Natural killer cell (primary cell): Measurements from ENCODE around the gene TNFSF8. TPM values are rescaled to one million over a fixed set of nuclear protein-coding genes. Genes with fewer than 3 reads are reported as not detected.

Experiments
- ATAC-seq, 3 donors: fragments of 150-1000 bp in 2 of 3; fragments of 200-7000 bp in 1 of 3; cut with Tn5 transposase; 1 replicate in 1 of 3; 2 replicates in 2 of 3; pipeline ENCODE4 v1.10.0; 2021; ENCODE audit warnings: mild to moderate bottlenecking in 2 of 3, moderate library complexity in 2 of 3
- DNase-seq, 2 donors: peaks; one replicate each; pipeline versions ENCODE4 v3.0.0 to v3.0.0-alpha.2; 2013 to 2021; ENCODE audit warnings: mixed read lengths in 1 of 2
- H3K27ac ChIP-seq: one replicate; pipeline ENCODE4 v1.5.1; 2013; ENCODE audit warnings: mild to moderate bottlenecking, low read length
- H3K27me3 ChIP-seq: one replicate; pipeline ENCODE4 v1.6.1; 2013; ENCODE audit warnings: low read length; ENCODE audit not compliant: control insufficient read depth, insufficient read depth
- H3K36me3 ChIP-seq: one replicate; pipeline ENCODE4 v1.6.1; 2013; ENCODE audit warnings: low read length; ENCODE audit not compliant: control insufficient read depth, insufficient read depth
- H3K4me1 ChIP-seq: one replicate; pipeline ENCODE4 v1.6.1; 2013; ENCODE audit warnings: low read length; ENCODE audit not compliant: control insufficient read depth, insufficient read depth
- H3K4me3 ChIP-seq: one replicate; pipeline ENCODE4 v1.5.1; 2013; ENCODE audit warnings: low read length
- H3K9me3 ChIP-seq: one replicate; pipeline ENCODE4 v1.6.1; 2013; ENCODE audit warnings: low read length; ENCODE audit not compliant: control insufficient read depth, insufficient read depth
- H3K27ac Mint-ChIP-seq, 2 donors: one replicate each; pipeline ENCODE4 v1.8.0; 2022; ENCODE audit warnings: mild to moderate bottlenecking in 2 of 2, mixed read lengths in 2 of 2, moderate library complexity in 1 of 2
- H3K27me3 Mint-ChIP-seq, 2 donors: one replicate each; pipeline ENCODE4 v1.8.0; 2022; ENCODE audit warnings: low read depth in 2 of 2, mixed read lengths in 2 of 2
- H3K36me3 Mint-ChIP-seq: one replicate; pipeline ENCODE4 v1.8.0; 2022; ENCODE audit warnings: mixed read lengths
- H3K4me1 Mint-ChIP-seq, 2 donors: one replicate each; pipeline ENCODE4 v1.8.0; 2022; ENCODE audit warnings: mixed read lengths in 2 of 2
- H3K4me3 Mint-ChIP-seq: one replicate; pipeline ENCODE4 v1.8.0; 2022; ENCODE audit warnings: mild to moderate bottlenecking, moderate library complexity, mixed read lengths
- H3K9me3 Mint-ChIP-seq, 2 donors: one replicate each; pipeline ENCODE4 v1.8.0; 2022; ENCODE audit warnings: mixed read lengths in 2 of 2
- CTCF ChIP-seq: fragments of 200-600 bp; IDR thresholded peaks from one replicate; pipeline ENCODE4 v1.8.0; 2022; ENCODE audit warnings: antibody characterized with exemption
- WGBS: methylation state at CpG from one replicate; pipeline ENCODE4 v1.1.7; 2013; ENCODE audit warnings: missing lambda C conversion rate; ENCODE audit not compliant: insufficient coverage; 5-methylcytosine and 5-hydroxymethylcytosine counted together
- intact Hi-C: fragments of 100-400 bp; cut with micrococcal nuclease; formaldehyde crosslinking; loops from one replicate; pipeline ENCODE4 v1.14.2; 2022
- total RNA-seq, 4 donors: library from RNA; stranded (reverse); fragments of 120-200 nt in 1 of 4; gene quantifications; one replicate each; pipeline versions ENCODE4 v1.2.3 to v1.2.4, GENCODE V29; 2013 to 2022

The TNFSF8 gene
- total RNA-seq, 3 donors from 2014 or later (not counting 1 experiment from before 2014, with no cell fraction given): 4.2 to 6.0 (median 4.8) TPM

GRCh38 chr9:114911167-114911821, 19.1 kb downstream of the TNFSF8 start:
- ATAC-seq: no peak
- Histone ChIP-seq H3K36me3 (no peaks in the 10 kb centered on the region), H3K4me3 (no peak overlapping the region), H3K27me3 (no peaks in the 10 kb centered on the region), H3K9me3 (no peaks in the 10 kb centered on the region), H3K27ac (no peak overlapping the region), H3K4me1 (peaks cover 46% of the 10 kb centered on the region)
- no peak for TF ChIP-seq CTCF
- Mint-ChIP-seq H3K4me1 (peaks cover 37 to 50% of the 10 kb centered on the region in 2 donors), H3K27ac (no peak overlapping the region), H3K4me3 (no peak overlapping the region), H3K36me3 (no peaks in the 10 kb centered on the region), H3K9me3 (no peaks in the 10 kb centered on the region), H3K27me3 (no peaks in the 10 kb centered on the region)
- 100% methylated on average over 2 of the region's 2 CpGs for WGBS
- peak in 1 of 2 donors; percentile 47 for DNase-seq
- intact Hi-C loops: no loop called here

GRCh38 chr9:114910541-114910940, 19.9 kb downstream of the TNFSF8 start:
- no peaks in the 10 kb centered on the region for H3K36me3 ChIP-seq
- Mint-ChIP-seq H3K4me1 (peaks cover 37 to 50% of the 10 kb centered on the region in 2 donors), H3K27me3 (no peaks in the 10 kb centered on the region), H3K9me3 (no peaks in the 10 kb centered on the region), H3K4me3 (no peak overlapping the region), H3K27ac (peak overlapping the region in 1 of 2 donors; percentile 79), H3K36me3 (no peaks in the 10 kb centered on the region)
- H3K27ac ChIP-seq: no peak overlapping the region
- no peaks in the 10 kb centered on the region for H3K9me3 ChIP-seq
- H3K4me1 ChIP-seq: peaks cover 46% of the 10 kb centered on the region
- TF ChIP-seq CTCF: no peak
- intact Hi-C loops: no loop called here
- H3K27me3 ChIP-seq: no peaks in the 10 kb centered on the region
- ATAC-seq (no peak), DNase-seq (no peak)
- 79% methylated on average over 4 of the region's 4 CpGs for WGBS
- no peak overlapping the region for H3K4me3 ChIP-seq

- WGBS: 67% methylated on average over 1 of the region's 1 CpG
- DNase-seq: no peak
- Histone ChIP-seq H3K4me1 (peaks cover 42% of the 10 kb centered on the region), H3K9me3 (no peaks in the 10 kb centered on the region), H3K27me3 (no peaks in the 10 kb centered on the region), H3K4me3 (no peak overlapping the region), H3K36me3 (no peaks in the 10 kb centered on the region), H3K27ac (no peak overlapping the region)
- Mint-ChIP-seq H3K27me3 (no peaks in the 10 kb centered on the region), H3K9me3 (no peaks in the 10 kb centered on the region), H3K4me3 (no peak overlapping the region), H3K27ac (peak overlapping the region; percentile 58 to 79), H3K4me1 (peaks cover 37 to 50% of the 10 kb centered on the region in 2 donors), H3K36me3 (no peaks in the 10 kb centered on the region)
- no peak for ATAC-seq
- intact Hi-C loops: loop anchor here (5.0 kb wide), 1 partner anchor 103 kb away; no protein-coding TSS in a partner anchor
- no peak for TF ChIP-seq CTCF
These were observed 20.7 kb downstream of the TNFSF8 start for GRCh38 chr9:114909661-114910060.
